H9 (cell line): ENCODE measurements around the gene MINDY4. TPM values are rescaled to one million over a fixed set of nuclear protein-coding genes. Genes with fewer than 3 reads are reported as not detected.

Experiments used
- DNase-seq: peaks from one replicate; pipeline ENCODE4 v3.0.0-alpha.2; 2017
- H2AFZ ChIP-seq: one replicate; pipeline ENCODE4 v1.6.1; 2013; ENCODE audit warnings: mild to moderate bottlenecking, low read length, control low read depth, moderate library complexity
- H2AK5ac ChIP-seq: 2 replicates; pipeline ENCODE4 v1.6.1; 2013; ENCODE audit warnings: low read length, control low read depth, mixed read lengths; ENCODE audit not compliant: insufficient read length
- H2BK120ac ChIP-seq: one replicate; pipeline ENCODE4 v1.6.1; 2013; ENCODE audit warnings: low read depth, mild to moderate bottlenecking, low read length, control low read depth, inconsistent platforms; ENCODE audit not compliant: poor library complexity, severe bottlenecking
- H2BK12ac ChIP-seq: 2 replicates; pipeline ENCODE4 v1.6.1; 2013; ENCODE audit warnings: low read length, control low read depth, mixed read lengths, low read depth; ENCODE audit not compliant: insufficient read length
- H2BK15ac ChIP-seq: 2 replicates; pipeline ENCODE4 v1.6.1; 2013; ENCODE audit warnings: low read depth, low read length, control low read depth
- H2BK20ac ChIP-seq: one replicate; pipeline ENCODE4 v1.6.1; 2013; ENCODE audit warnings: low read depth, mild to moderate bottlenecking, low read length, control low read depth, inconsistent platforms; ENCODE audit not compliant: poor library complexity, severe bottlenecking
- H2BK5ac ChIP-seq: 2 replicates; pipeline ENCODE4 v1.6.1; 2013; ENCODE audit warnings: low read length, control low read depth, mixed read lengths; ENCODE audit not compliant: insufficient read length
- H3K14ac ChIP-seq: 2 replicates; pipeline ENCODE4 v1.6.1; 2013; ENCODE audit warnings: low read length, control low read depth; ENCODE audit not compliant: insufficient read depth
- H3K18ac ChIP-seq: 2 replicates; pipeline ENCODE4 v1.6.1; 2013; ENCODE audit warnings: low read depth, mild to moderate bottlenecking, mixed read lengths, low read length, control low read depth; ENCODE audit not compliant: insufficient read length
- H3K23ac ChIP-seq: 2 replicates; pipeline ENCODE4 v1.6.1; 2013; ENCODE audit warnings: low read length, control low read depth, mixed read lengths, low read depth; ENCODE audit not compliant: insufficient read length
- H3K23me2 ChIP-seq: 2 replicates; pipeline ENCODE4 v1.6.1; 2013; ENCODE audit warnings: low read depth, mild to moderate bottlenecking, mixed read lengths, low read length, control low read depth; ENCODE audit not compliant: insufficient read length, poor library complexity, severe bottlenecking
- H3K27ac ChIP-seq: 2 replicates; pipeline ENCODE4 v1.5.1; 2013; ENCODE audit warnings: low read length, control low read depth, mixed read lengths, low read depth; ENCODE audit not compliant: insufficient read length
- H3K27me3 ChIP-seq: 2 replicates; pipeline ENCODE4 v1.6.1; 2013; ENCODE audit warnings: low read length, control low read depth, inconsistent platforms; ENCODE audit not compliant: insufficient read depth
- H3K4ac ChIP-seq: 2 replicates; pipeline ENCODE4 v1.6.1; 2013; ENCODE audit warnings: low read depth, mild to moderate bottlenecking, control low read depth, inconsistent platforms, low read length, moderate library complexity
- H3K4me1 ChIP-seq: 2 replicates; pipeline ENCODE4 v1.6.1; 2013; ENCODE audit warnings: low read length, control low read depth, inconsistent platforms; ENCODE audit not compliant: insufficient read depth
- H3K4me2 ChIP-seq: 2 replicates; pipeline ENCODE4 v1.6.1; 2013; ENCODE audit warnings: low read length, control low read depth, mixed read lengths; ENCODE audit not compliant: insufficient read length, insufficient read depth
- H3K56ac ChIP-seq: 2 replicates; pipeline ENCODE4 v1.6.1; 2013; ENCODE audit warnings: low read depth, mild to moderate bottlenecking, mixed read lengths, low read length, control low read depth; ENCODE audit not compliant: insufficient read length
- H3K79me1 ChIP-seq: 2 replicates; pipeline ENCODE4 v1.6.1; 2013; ENCODE audit warnings: low read depth, mild to moderate bottlenecking, moderate library complexity, low read length, control low read depth, inconsistent platforms; ENCODE audit not compliant: insufficient read depth, poor library complexity, severe bottlenecking
- H3K79me2 ChIP-seq: 2 replicates; pipeline ENCODE4 v1.6.1; 2013; ENCODE audit warnings: low read length, control low read depth, inconsistent platforms; ENCODE audit not compliant: insufficient read depth
- H3K9ac ChIP-seq: 2 replicates; pipeline ENCODE4 v1.6.1; 2013; ENCODE audit warnings: low read length, control low read depth, mixed read lengths; ENCODE audit not compliant: insufficient read length; ENCODE audit errors: extremely low read depth
- H3K9me3 ChIP-seq: one replicate; pipeline ENCODE4 v1.6.1; 2013; ENCODE audit warnings: low read depth, low read length, inconsistent platforms; ENCODE audit not compliant: control insufficient read depth
- H3T11ph ChIP-seq: one replicate; pipeline ENCODE4 v1.6.1; 2013; ENCODE audit warnings: mild to moderate bottlenecking, low read length, control low read depth, inconsistent platforms
- H4K20me1 ChIP-seq: one replicate; pipeline ENCODE4 v1.6.1; 2013; ENCODE audit not compliant: control insufficient read depth, insufficient read length, insufficient read depth
- H4K5ac ChIP-seq: 2 replicates; pipeline ENCODE4 v1.6.1; 2013; ENCODE audit warnings: low read depth, mild to moderate bottlenecking, mixed read lengths, low read length, control low read depth; ENCODE audit not compliant: insufficient read length
- H4K8ac ChIP-seq: replicated peaks from 2 replicates; pipeline ENCODE4 v1.6.1; 2013; ENCODE audit warnings: low read length, control low read depth, mixed read lengths, low read depth; ENCODE audit not compliant: insufficient read length
- H4K91ac ChIP-seq: 2 replicates; pipeline ENCODE4 v1.6.1; 2013; ENCODE audit warnings: low read depth, mild to moderate bottlenecking, moderate library complexity, mixed read lengths, low read length, control low read depth; ENCODE audit not compliant: insufficient read length
- H3K27ac Mint-ChIP-seq, 3 experiments: 2 replicates in 2 of 3; 3 replicates in 1 of 3; pipeline ENCODE4 v1.8.0; 2020 to 2021; ENCODE audit warnings: mixed read lengths in 3 of 3, mild to moderate bottlenecking in 1 of 3, moderate library complexity in 1 of 3
- H3K27me3 Mint-ChIP-seq: 2 replicates; pipeline ENCODE4 v1.8.0; 2021; ENCODE audit warnings: low read depth, mild to moderate bottlenecking, moderate library complexity, mixed read lengths
- H3K36me3 Mint-ChIP-seq, 3 experiments: 2 replicates in 2 of 3; 3 replicates in 1 of 3; pipeline ENCODE4 v1.8.0; 2020 to 2021; ENCODE audit warnings: low read depth in 3 of 3, mixed read lengths in 3 of 3; ENCODE audit not compliant: insufficient read depth in 1 of 3
- H3K4me1 Mint-ChIP-seq, 2 experiments: 2 replicates each; pipeline ENCODE4 v1.8.0; 2020; ENCODE audit warnings: mixed read lengths in 2 of 2
- H3K4me3 Mint-ChIP-seq, 2 experiments: 2 replicates in 1 of 2; 3 replicates in 1 of 2; pipeline ENCODE4 v1.8.0; 2020 to 2021; ENCODE audit warnings: mild to moderate bottlenecking in 2 of 2, mixed read lengths in 2 of 2, moderate library complexity in 1 of 2
- H3K9me3 Mint-ChIP-seq, 2 experiments: 2 replicates in 1 of 2; 3 replicates in 1 of 2; pipeline ENCODE4 v1.8.0; 2020; ENCODE audit warnings: mild to moderate bottlenecking in 2 of 2, mixed read lengths in 2 of 2, moderate library complexity in 1 of 2
- WGBS: extraction: QIAGEN DNeasy Blood & Tissue Kit; methylation state at CpG from one replicate; pipeline ENCODE4 v1.1.7; 2013; ENCODE audit warnings: missing lambda C conversion rate, low lambda C conversion rate, mixed read lengths; ENCODE audit not compliant: insufficient read length; ENCODE audit errors: extremely low coverage; 5-methylcytosine and 5-hydroxymethylcytosine counted together
- total RNA-seq: library from RNA; stranded (reverse); gene quantifications from 2 replicates; pipeline ENCODE4 v1.2.1, GENCODE V29; 2021
- TF ChIP-seq, protein P1 (sequence below): fragments of 200-600 bp; sonication (generic); conservative IDR thresholded peaks from 3 replicates; pipeline ENCODE4 v1.8.0; 2021; ENCODE audit warnings: antibody characterized with exemption, mild to moderate bottlenecking

The MINDY4 gene
- total RNA-seq, 1 experiment from 2014 or later, result 3.1 TPM

DNA sequence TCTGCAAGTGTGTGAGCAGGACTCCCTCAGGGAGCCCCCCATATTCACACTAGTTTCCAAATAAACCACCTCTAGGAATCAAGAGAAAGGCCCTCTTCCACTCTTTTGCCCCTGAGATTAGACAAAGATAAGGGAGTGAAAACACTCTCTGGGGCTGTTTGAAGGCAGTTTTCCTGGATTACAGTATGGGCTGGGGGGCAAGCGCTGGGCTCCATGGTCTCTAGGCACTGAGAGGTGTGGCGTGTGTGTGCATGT, 141.4 kb downstream of the MINDY4 start:
- no peaks in the 10 kb centered on the region for H3K4me1 ChIP-seq
- no peak overlapping the region for H2BK5ac ChIP-seq
- no peak overlapping the region for H2AK5ac ChIP-seq
- TF ChIP-seq, protein P1, sequence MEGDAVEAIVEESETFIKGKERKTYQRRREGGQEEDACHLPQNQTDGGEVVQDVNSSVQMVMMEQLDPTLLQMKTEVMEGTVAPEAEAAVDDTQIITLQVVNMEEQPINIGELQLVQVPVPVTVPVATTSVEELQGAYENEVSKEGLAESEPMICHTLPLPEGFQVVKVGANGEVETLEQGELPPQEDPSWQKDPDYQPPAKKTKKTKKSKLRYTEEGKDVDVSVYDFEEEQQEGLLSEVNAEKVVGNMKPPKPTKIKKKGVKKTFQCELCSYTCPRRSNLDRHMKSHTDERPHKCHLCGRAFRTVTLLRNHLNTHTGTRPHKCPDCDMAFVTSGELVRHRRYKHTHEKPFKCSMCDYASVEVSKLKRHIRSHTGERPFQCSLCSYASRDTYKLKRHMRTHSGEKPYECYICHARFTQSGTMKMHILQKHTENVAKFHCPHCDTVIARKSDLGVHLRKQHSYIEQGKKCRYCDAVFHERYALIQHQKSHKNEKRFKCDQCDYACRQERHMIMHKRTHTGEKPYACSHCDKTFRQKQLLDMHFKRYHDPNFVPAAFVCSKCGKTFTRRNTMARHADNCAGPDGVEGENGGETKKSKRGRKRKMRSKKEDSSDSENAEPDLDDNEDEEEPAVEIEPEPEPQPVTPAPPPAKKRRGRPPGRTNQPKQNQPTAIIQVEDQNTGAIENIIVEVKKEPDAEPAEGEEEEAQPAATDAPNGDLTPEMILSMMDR, result no peak
- H4K8ac ChIP-seq, result no peak overlapping the region
- H3K4me3 Mint-ChIP-seq, result no peak overlapping the region; a peak in 1 of 5 replicates
- H3K27me3 ChIP-seq, result no peaks in the 10 kb centered on the region
- H3K9me3 ChIP-seq, result no peaks in the 10 kb centered on the region
- no peak overlapping the region for H3K4me2 ChIP-seq
- no peaks in the 10 kb centered on the region for H4K20me1 ChIP-seq
- no peak overlapping the region for H3K56ac ChIP-seq
- H3T11ph ChIP-seq, result no peak overlapping the region
- H3K14ac ChIP-seq, result no peak overlapping the region
- no peak overlapping the region for H2BK20ac ChIP-seq
- no peak overlapping the region for H2BK15ac ChIP-seq
- H2AFZ ChIP-seq, result no peak overlapping the region
- H3K18ac ChIP-seq, result no peak overlapping the region
- no peaks in the 10 kb centered on the region for H3K9me3 Mint-ChIP-seq
- no peaks in the 10 kb centered on the region for H3K23me2 ChIP-seq
- H2BK120ac ChIP-seq, result no peak overlapping the region
- H3K79me2 ChIP-seq, result no peaks in the 10 kb centered on the region
- H4K91ac ChIP-seq, result no peak overlapping the region
- H3K79me1 ChIP-seq, result no peaks in the 10 kb centered on the region
- H3K23ac ChIP-seq, result no peak overlapping the region
- H3K27me3 Mint-ChIP-seq, result peaks cover 3% of the 10 kb centered on the region
- H4K5ac ChIP-seq, result no peak overlapping the region
- no peak overlapping the region; a peak in 3 of 7 replicates for H3K27ac Mint-ChIP-seq
- H3K27ac ChIP-seq, result no peak overlapping the region
- DNase-seq, result no peak
- H3K9ac ChIP-seq, result no peak overlapping the region
- WGBS, result no CpG with 5 or more reads among the region's 2 CpGs
- no peaks in the 10 kb centered on the region for H3K36me3 Mint-ChIP-seq
- peaks cover 13 to 46% of the 10 kb centered on the region in 2 experiments for H3K4me1 Mint-ChIP-seq
- H3K4ac ChIP-seq, result no peak overlapping the region
- H2BK12ac ChIP-seq, result no peak overlapping the region
